GM23338 (cell line): ENCODE results near the gene PRPF19. TPM values are rescaled to one million over a fixed set of nuclear protein-coding genes. Genes with fewer than 3 reads are reported as not detected.

Experiments used
- ATAC-seq: fragments of 200-7000 bp; cut with Tn5 transposase; 3 replicates; pipeline ENCODE4 v1.9.1; 2020
- DNase-seq: peaks from one replicate; pipeline ENCODE4 v3.0.0-alpha.2; 2015; ENCODE audit warnings: low spot score
- H2AFZ ChIP-seq: fragments of 200-600 bp; sonication (generic); 2 replicates; pipeline ENCODE4 v1.8.0; 2016; ENCODE audit warnings: antibody characterized with exemption, mild to moderate bottlenecking, moderate library complexity
- H3F3A ChIP-seq: fragments of 200-600 bp; sonication (generic); replicated peaks from 2 replicates; pipeline ENCODE4 v1.8.0; 2017; ENCODE audit warnings: antibody characterized with exemption, mixed run types, low read depth
- H3K27ac ChIP-seq: fragments of 200-600 bp; sonication (generic); 2 replicates; pipeline ENCODE4 v1.6.1; 2016; ENCODE audit warnings: low read depth
- H3K27me3 ChIP-seq: fragments of 200-600 bp; sonication (generic); 2 replicates; pipeline ENCODE4 v1.8.0; 2016; ENCODE audit warnings: mild to moderate bottlenecking, mixed run types, moderate library complexity; ENCODE audit not compliant: insufficient read depth
- H3K36me3 ChIP-seq: fragments of 200-600 bp; sonication (generic); 2 replicates; pipeline ENCODE4 v1.8.0; 2016; ENCODE audit warnings: mild to moderate bottlenecking; ENCODE audit not compliant: insufficient read depth
- H3K4me1 ChIP-seq: fragments of 200-600 bp; sonication (generic); 2 replicates; pipeline ENCODE4 v1.8.0; 2016; ENCODE audit warnings: mild to moderate bottlenecking, moderate library complexity; ENCODE audit not compliant: insufficient read depth
- H3K4me2 ChIP-seq: fragments of 200-600 bp; sonication (generic); 2 replicates; pipeline ENCODE4 v1.7.1; 2017; ENCODE audit warnings: mixed run types
- H3K4me3 ChIP-seq: fragments of 200-600 bp; sonication (generic); 2 replicates; pipeline ENCODE4 v1.6.1; 2016; ENCODE audit warnings: mixed run types
- H3K79me2 ChIP-seq: fragments of 200-600 bp; sonication (generic); replicated peaks from 2 replicates; pipeline ENCODE4 v1.8.0; 2017; ENCODE audit warnings: mild to moderate bottlenecking; ENCODE audit not compliant: insufficient read depth
- H3K9me2 ChIP-seq: fragments of 200-600 bp; sonication (generic); 2 replicates; pipeline ENCODE4 v1.8.0; 2017; ENCODE audit not compliant: insufficient read depth
- H4K20me1 ChIP-seq: fragments of 200-600 bp; sonication (generic); replicated peaks from 2 replicates; pipeline ENCODE4 v1.8.0; 2017; ENCODE audit warnings: mild to moderate bottlenecking; ENCODE audit not compliant: insufficient read depth
- H3K27ac Mint-ChIP-seq: 2 replicates; pipeline ENCODE4 v1.8.0; 2020; ENCODE audit warnings: inconsistent platforms, mild to moderate bottlenecking, moderate library complexity, mixed read lengths
- H3K27me3 Mint-ChIP-seq: 3 replicates; pipeline ENCODE4 v1.8.0; 2022; ENCODE audit warnings: low read depth, mild to moderate bottlenecking, moderate library complexity, mixed read lengths, inconsistent platforms; ENCODE audit not compliant: insufficient read depth, poor library complexity
- H3K36me3 Mint-ChIP-seq: 3 replicates; pipeline ENCODE4 v1.8.0; 2021; ENCODE audit warnings: low read depth, mild to moderate bottlenecking, inconsistent platforms, moderate library complexity, mixed read lengths
- H3K4me1 Mint-ChIP-seq: 3 replicates; pipeline ENCODE4 v1.8.0; 2020; ENCODE audit warnings: mild to moderate bottlenecking, inconsistent platforms, mixed read lengths
- H3K4me3 Mint-ChIP-seq: 3 replicates; pipeline ENCODE4 v1.8.0; 2021; ENCODE audit warnings: moderate library complexity, mild to moderate bottlenecking, inconsistent platforms, mixed read lengths
- H3K9me3 Mint-ChIP-seq: 3 replicates; pipeline ENCODE4 v1.8.0; 2020; ENCODE audit warnings: moderate library complexity, mild to moderate bottlenecking, inconsistent platforms, mixed read lengths
- CREB1 ChIP-seq: fragments of 250-450 bp; sonication (Bioruptor Pico); IDR thresholded peaks from 2 replicates; pipeline ENCODE4 v1.5.0; 2020; ENCODE audit warnings: low read depth, mild to moderate bottlenecking, moderate library complexity
- EZH2 ChIP-seq: fragments of 200-600 bp; sonication (generic); IDR thresholded peaks from one replicate; pipeline ENCODE4 v1.8.0; 2017; ENCODE audit warnings: antibody characterized with exemption, mild to moderate bottlenecking, low read depth; ENCODE audit not compliant: unreplicated experiment
- EZH2phosphoT487 ChIP-seq: fragments of 200-600 bp; sonication (generic); IDR thresholded peaks from one replicate; pipeline ENCODE4 v1.8.1; 2018; ENCODE audit warnings: antibody characterized with exemption; ENCODE audit not compliant: unreplicated experiment
- JUNB ChIP-seq: IDR thresholded peaks from one replicate; pipeline ENCODE4 v1.6.1; 2016; ENCODE audit warnings: antibody characterized with exemption; ENCODE audit not compliant: unreplicated experiment
- NANOG ChIP-seq: IDR thresholded peaks from 2 replicates; pipeline ENCODE4 v1.6.1; 2016; ENCODE audit warnings: antibody characterized with exemption, borderline replicate concordance
- POLR2AphosphoS5 ChIP-seq: IDR thresholded peaks from 2 replicates; pipeline ENCODE4 v1.6.1; 2016; ENCODE audit warnings: antibody characterized with exemption, low read depth
- STAT1 ChIP-seq: IDR thresholded peaks from one replicate; pipeline ENCODE4 v1.6.1; 2016; ENCODE audit warnings: antibody characterized with exemption; ENCODE audit not compliant: unreplicated experiment
- ZNF114 ChIP-seq: fragments of 250-450 bp; sonication (Bioruptor Pico); IDR thresholded peaks from 2 replicates; pipeline ENCODE4 v1.5.0; 2020; ENCODE audit warnings: mild to moderate bottlenecking, moderate library complexity
- ZNF331 ChIP-seq: fragments of 250-450 bp; sonication (Bioruptor Pico); IDR thresholded peaks from 2 replicates; pipeline ENCODE4 v1.5.0; 2020; ENCODE audit warnings: low read depth, mild to moderate bottlenecking, moderate library complexity
- polyA plus RNA-seq: library from polyadenylated mRNA; unstranded; fragments of >200 nt; fragmentation: Nextera tagmentation; extraction: Ambion mirVana; gene quantifications from 2 replicates; pipeline ENCODE4 v1.2.1, GENCODE V29; 2016
- total RNA-seq: library from RNA; depleted of rRNA; stranded (reverse); fragments of >200 nt; shearing (Covaris generic); gene quantifications from 2 replicates; pipeline ENCODE4 v1.2.3, GENCODE V29; 2014
- TF ChIP-seq, protein P1 (sequence below): IDR thresholded peaks from one replicate; pipeline ENCODE4 v1.6.1; 2018; ENCODE audit warnings: antibody characterized with exemption; ENCODE audit not compliant: unreplicated experiment
- TF ChIP-seq, protein P2 (sequence below): IDR thresholded peaks from 2 replicates; pipeline ENCODE4 v1.6.1; 2016; ENCODE audit warnings: antibody characterized with exemption
- TF ChIP-seq, protein P3 (sequence below), 2 experiments: fragments of 200-600 bp in 1 of 2; sonication (generic) in 1 of 2; conservative IDR thresholded peaks; 2 replicates each; pipeline versions ENCODE4 v1.5.1 to v1.6.1; 2016 to 2017; ENCODE audit warnings: antibody characterized with exemption in 2 of 2, low read depth in 2 of 2, mild to moderate bottlenecking in 2 of 2, moderate library complexity in 1 of 2
- TF ChIP-seq, protein P4 (sequence below): fragments of 250-450 bp; sonication (Bioruptor Pico); IDR thresholded peaks from 2 replicates; pipeline ENCODE4 v1.5.0; 2020; ENCODE audit warnings: mild to moderate bottlenecking, moderate library complexity

PRPF19 gene
- total and polyA plus RNA-seq, 2 experiments from 2014 or later = 153 to 161 TPM

DNA sequence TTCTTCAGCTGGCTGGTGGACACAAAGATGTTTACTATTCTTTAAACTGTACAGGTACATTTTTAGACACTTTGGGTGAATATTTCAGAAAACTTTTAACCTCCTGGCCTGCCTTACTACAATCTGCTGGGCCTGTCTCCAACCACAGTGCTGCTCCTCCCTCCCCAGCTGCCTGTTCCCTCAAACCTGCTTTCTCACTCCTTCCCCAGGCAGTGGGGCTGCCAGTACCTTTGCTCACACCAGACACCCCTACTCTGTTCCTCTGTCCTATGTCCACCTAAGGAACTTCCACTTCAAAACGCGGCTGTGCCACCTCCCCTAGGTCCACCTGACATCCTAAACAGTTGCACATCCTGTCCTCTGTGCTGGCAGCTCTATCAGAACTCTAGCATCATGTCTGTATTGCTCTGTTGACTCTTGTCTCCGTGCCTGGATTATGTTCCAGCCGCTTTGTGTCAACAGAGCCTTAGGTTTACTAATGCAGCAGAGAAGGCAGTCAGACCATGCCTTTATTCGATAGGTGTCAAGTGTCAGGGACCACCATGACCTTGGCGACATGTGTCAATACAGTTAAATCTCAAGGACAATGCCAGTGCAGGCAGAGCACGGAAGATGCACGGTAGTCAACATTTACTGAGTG lies 25.6 kb downstream of the PRPF19 start:
- Histone ChIP-seq H3K79me2 (no peaks in the 10 kb centered on the region), H3K4me3 (no peak overlapping the region)
- H3K4me3 Mint-ChIP-seq = no peak overlapping the region

More for the DNA sequence above, 25.6 kb downstream of the PRPF19 start:
- TF ChIP-seq, protein P1, sequence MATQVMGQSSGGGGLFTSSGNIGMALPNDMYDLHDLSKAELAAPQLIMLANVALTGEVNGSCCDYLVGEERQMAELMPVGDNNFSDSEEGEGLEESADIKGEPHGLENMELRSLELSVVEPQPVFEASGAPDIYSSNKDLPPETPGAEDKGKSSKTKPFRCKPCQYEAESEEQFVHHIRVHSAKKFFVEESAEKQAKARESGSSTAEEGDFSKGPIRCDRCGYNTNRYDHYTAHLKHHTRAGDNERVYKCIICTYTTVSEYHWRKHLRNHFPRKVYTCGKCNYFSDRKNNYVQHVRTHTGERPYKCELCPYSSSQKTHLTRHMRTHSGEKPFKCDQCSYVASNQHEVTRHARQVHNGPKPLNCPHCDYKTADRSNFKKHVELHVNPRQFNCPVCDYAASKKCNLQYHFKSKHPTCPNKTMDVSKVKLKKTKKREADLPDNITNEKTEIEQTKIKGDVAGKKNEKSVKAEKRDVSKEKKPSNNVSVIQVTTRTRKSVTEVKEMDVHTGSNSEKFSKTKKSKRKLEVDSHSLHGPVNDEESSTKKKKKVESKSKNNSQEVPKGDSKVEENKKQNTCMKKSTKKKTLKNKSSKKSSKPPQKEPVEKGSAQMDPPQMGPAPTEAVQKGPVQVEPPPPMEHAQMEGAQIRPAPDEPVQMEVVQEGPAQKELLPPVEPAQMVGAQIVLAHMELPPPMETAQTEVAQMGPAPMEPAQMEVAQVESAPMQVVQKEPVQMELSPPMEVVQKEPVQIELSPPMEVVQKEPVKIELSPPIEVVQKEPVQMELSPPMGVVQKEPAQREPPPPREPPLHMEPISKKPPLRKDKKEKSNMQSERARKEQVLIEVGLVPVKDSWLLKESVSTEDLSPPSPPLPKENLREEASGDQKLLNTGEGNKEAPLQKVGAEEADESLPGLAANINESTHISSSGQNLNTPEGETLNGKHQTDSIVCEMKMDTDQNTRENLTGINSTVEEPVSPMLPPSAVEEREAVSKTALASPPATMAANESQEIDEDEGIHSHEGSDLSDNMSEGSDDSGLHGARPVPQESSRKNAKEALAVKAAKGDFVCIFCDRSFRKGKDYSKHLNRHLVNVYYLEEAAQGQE = no peak
- TF ChIP-seq NANOG (no peak), STAT1 (no peak), EZH2phosphoT487 (no peak), CREB1 (CRISPR knock-in tag) (no peak), ZNF331 (CRISPR knock-in tag) (no peak), POLR2AphosphoS5 (no peak), ZNF114 (CRISPR knock-in tag) (no peak), EZH2 (no peak), JUNB (no peak)
- TF ChIP-seq, protein P2, sequence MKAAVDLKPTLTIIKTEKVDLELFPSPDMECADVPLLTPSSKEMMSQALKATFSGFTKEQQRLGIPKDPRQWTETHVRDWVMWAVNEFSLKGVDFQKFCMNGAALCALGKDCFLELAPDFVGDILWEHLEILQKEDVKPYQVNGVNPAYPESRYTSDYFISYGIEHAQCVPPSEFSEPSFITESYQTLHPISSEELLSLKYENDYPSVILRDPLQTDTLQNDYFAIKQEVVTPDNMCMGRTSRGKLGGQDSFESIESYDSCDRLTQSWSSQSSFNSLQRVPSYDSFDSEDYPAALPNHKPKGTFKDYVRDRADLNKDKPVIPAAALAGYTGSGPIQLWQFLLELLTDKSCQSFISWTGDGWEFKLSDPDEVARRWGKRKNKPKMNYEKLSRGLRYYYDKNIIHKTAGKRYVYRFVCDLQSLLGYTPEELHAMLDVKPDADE = no peak
- TF ChIP-seq, protein P3, sequence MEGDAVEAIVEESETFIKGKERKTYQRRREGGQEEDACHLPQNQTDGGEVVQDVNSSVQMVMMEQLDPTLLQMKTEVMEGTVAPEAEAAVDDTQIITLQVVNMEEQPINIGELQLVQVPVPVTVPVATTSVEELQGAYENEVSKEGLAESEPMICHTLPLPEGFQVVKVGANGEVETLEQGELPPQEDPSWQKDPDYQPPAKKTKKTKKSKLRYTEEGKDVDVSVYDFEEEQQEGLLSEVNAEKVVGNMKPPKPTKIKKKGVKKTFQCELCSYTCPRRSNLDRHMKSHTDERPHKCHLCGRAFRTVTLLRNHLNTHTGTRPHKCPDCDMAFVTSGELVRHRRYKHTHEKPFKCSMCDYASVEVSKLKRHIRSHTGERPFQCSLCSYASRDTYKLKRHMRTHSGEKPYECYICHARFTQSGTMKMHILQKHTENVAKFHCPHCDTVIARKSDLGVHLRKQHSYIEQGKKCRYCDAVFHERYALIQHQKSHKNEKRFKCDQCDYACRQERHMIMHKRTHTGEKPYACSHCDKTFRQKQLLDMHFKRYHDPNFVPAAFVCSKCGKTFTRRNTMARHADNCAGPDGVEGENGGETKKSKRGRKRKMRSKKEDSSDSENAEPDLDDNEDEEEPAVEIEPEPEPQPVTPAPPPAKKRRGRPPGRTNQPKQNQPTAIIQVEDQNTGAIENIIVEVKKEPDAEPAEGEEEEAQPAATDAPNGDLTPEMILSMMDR (conservative IDR thresholded peaks at IDR 0.05; ENCODE audit: low read depth in 2 of 2) = no peak
- TF ChIP-seq, protein P4, sequence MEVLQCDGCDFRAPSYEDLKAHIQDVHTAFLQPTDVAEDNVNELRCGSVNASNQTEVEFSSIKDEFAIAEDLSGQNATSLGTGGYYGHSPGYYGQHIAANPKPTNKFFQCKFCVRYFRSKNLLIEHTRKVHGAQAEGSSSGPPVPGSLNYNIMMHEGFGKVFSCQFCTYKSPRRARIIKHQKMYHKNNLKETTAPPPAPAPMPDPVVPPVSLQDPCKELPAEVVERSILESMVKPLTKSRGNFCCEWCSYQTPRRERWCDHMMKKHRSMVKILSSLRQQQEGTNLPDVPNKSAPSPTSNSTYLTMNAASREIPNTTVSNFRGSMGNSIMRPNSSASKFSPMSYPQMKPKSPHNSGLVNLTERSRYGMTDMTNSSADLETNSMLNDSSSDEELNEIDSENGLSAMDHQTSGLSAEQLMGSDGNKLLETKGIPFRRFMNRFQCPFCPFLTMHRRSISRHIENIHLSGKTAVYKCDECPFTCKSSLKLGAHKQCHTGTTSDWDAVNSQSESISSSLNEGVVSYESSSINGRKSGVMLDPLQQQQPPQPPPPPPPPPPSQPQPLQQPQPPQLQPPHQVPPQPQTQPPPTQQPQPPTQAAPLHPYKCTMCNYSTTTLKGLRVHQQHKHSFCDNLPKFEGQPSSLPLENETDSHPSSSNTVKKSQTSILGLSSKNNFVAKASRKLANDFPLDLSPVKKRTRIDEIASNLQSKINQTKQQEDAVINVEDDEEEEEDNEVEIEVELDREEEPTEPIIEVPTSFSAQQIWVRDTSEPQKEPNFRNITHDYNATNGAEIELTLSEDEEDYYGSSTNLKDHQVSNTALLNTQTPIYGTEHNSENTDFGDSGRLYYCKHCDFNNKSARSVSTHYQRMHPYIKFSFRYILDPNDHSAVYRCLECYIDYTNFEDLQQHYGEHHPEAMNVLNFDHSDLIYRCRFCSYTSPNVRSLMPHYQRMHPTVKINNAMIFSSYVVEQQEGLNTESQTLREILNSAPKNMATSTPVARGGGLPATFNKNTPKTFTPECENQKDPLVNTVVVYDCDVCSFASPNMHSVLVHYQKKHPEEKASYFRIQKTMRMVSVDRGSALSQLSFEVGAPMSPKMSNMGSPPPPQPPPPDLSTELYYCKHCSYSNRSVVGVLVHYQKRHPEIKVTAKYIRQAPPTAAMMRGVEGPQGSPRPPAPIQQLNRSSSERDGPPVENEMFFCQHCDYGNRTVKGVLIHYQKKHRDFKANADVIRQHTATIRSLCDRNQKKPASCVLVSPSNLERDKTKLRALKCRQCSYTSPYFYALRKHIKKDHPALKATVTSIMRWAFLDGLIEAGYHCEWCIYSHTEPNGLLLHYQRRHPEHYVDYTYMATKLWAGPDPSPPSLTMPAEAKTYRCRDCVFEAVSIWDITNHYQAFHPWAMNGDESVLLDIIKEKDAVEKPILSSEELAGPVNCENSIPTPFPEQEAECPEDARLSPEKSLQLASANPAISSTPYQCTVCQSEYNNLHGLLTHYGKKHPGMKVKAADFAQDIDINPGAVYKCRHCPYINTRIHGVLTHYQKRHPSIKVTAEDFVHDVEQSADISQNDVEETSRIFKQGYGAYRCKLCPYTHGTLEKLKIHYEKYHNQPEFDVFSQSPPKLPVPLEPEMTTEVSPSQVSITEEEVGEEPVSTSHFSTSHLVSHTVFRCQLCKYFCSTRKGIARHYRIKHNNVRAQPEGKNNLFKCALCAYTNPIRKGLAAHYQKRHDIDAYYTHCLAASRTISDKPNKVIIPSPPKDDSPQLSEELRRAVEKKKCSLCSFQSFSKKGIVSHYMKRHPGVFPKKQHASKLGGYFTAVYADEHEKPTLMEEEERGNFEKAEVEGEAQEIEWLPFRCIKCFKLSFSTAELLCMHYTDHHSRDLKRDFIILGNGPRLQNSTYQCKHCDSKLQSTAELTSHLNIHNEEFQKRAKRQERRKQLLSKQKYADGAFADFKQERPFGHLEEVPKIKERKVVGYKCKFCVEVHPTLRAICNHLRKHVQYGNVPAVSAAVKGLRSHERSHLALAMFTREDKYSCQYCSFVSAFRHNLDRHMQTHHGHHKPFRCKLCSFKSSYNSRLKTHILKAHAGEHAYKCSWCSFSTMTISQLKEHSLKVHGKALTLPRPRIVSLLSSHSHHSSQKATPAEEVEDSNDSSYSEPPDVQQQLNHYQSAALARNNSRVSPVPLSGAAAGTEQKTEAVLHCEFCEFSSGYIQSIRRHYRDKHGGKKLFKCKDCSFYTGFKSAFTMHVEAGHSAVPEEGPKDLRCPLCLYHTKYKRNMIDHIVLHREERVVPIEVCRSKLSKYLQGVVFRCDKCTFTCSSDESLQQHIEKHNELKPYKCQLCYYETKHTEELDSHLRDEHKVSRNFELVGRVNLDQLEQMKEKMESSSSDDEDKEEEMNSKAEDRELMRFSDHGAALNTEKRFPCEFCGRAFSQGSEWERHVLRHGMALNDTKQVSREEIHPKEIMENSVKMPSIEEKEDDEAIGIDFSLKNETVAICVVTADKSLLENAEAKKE = no peak
- no peaks in the 10 kb centered on the region for H3F3A ChIP-seq
- no peaks in the 10 kb centered on the region for H3K9me3 Mint-ChIP-seq
- H3K27me3 ChIP-seq = no peaks in the 10 kb centered on the region
- no peaks in the 10 kb centered on the region for H3K4me1 Mint-ChIP-seq
- H2AFZ ChIP-seq = no peak overlapping the region
- no peaks in the 10 kb centered on the region; the same call in 2 of the 3 replicates for H3K36me3 Mint-ChIP-seq
- ATAC-seq (no peak), DNase-seq (no peak)
- H4K20me1 ChIP-seq = peaks cover 7% of the 10 kb centered on the region
- H3K27ac Mint-ChIP-seq = no peak overlapping the region
- no peaks in the 10 kb centered on the region for H3K27me3 Mint-ChIP-seq
- no peak overlapping the region for H3K4me2 ChIP-seq
- H3K27ac ChIP-seq = no peak overlapping the region
- no peaks in the 10 kb centered on the region for H3K4me1 ChIP-seq
- no peaks in the 10 kb centered on the region for H3K36me3 ChIP-seq
- no peaks in the 10 kb centered on the region for H3K9me2 ChIP-seq
